ENCODE results near the gene CHI3L1.

GRCh38 chr1:203219934-203220333 lies 33.4 kb upstream of the CHI3L1 start:
- TF ChIP-seq YY1 (IDR thresholded peaks at IDR 0.05; ENCODE audit: insufficient read depth, insufficient read length) (no peak), ZNF274 (IDR thresholded peaks at IDR 0.05; ENCODE audit: low read depth, low read length) (no peak)
